Measurements from ENCODE around the gene SH2D2A.

Gene SH2D2A

GRCh38 chr1:156847591-156848460, 31.2 kb upstream of the SH2D2A start:
- DNase-seq: no peak

- DNase-seq: no peak
Observed at GRCh38 chr1:156846643-156847042, 30.0 kb upstream of the SH2D2A start.

GRCh38 chr1:156845953-156846545, 29.4 kb upstream of the SH2D2A start:
- DNase-seq: no peak

- DNase-seq: no peak
Observed at GRCh38 chr1:156845055-156845952, 28.7 kb upstream of the SH2D2A start.

- no peak for DNase-seq
Observed at GRCh38 chr1:156844638-156845037, 28.0 kb upstream of the SH2D2A start.

- no peak for DNase-seq
Observed at GRCh38 chr1:156844102-156844501, 27.5 kb upstream of the SH2D2A start.

- DNase-seq: no peak
Observed at GRCh38 chr1:156842618-156843300, 26.1 kb upstream of the SH2D2A start.

- no peak for DNase-seq
Observed at GRCh38 chr1:156841295-156841855, 24.7 kb upstream of the SH2D2A start.

GRCh38 chr1:156840898-156841279, 24.2 kb upstream of the SH2D2A start:
- no peak for DNase-seq

GRCh38 chr1:156840186-156840897, 23.7 kb upstream of the SH2D2A start:
- no peak for DNase-seq

GRCh38 chr1:156839426-156840109, 22.9 kb upstream of the SH2D2A start:
- no peak for DNase-seq

- DNase-seq: no peak
Observed at GRCh38 chr1:156838972-156839371, 22.3 kb upstream of the SH2D2A start.

GRCh38 chr1:156836892-156837291, 20.2 kb upstream of the SH2D2A start:
- DNase-seq: no peak

GRCh38 chr1:156836041-156836654, 19.5 kb upstream of the SH2D2A start:
- DNase-seq: no peak

GRCh38 chr1:156834322-156834721, 17.7 kb upstream of the SH2D2A start:
- no peak for DNase-seq

- no peak for DNase-seq
Observed at GRCh38 chr1:156833603-156834002, 17.0 kb upstream of the SH2D2A start.

- DNase-seq: no peak
Observed at GRCh38 chr1:156832434-156832833, 15.8 kb upstream of the SH2D2A start.

GRCh38 chr1:156828400-156829124, 11.9 kb upstream of the SH2D2A start:
- no peak for DNase-seq

- no peak for DNase-seq
Observed at GRCh38 chr1:156826630-156827029, 10.0 kb upstream of the SH2D2A start.

GRCh38 chr1:156823210-156823790, 6.7 kb upstream of the SH2D2A start:
- DNase-seq: no peak

Measured in GF-D8 (cell line).